GM18867 (cell line): ENCODE measurements around the gene DDTL.
"Not testable (repeated sequence)": the region's sequence is repeated elsewhere in the genome, so short reads cannot be mapped to it uniquely, and the experiment has no call there.

ENCODE experiments used
- ATAC-seq: cut with Tn5 transposase; IDR thresholded peaks from one replicate; pipeline ENCODE4 v1.9.1; 2021; ENCODE audit warnings: mild to moderate bottlenecking, moderate library complexity; ENCODE audit not compliant: unreplicated experiment

The DDTL gene

DNA sequence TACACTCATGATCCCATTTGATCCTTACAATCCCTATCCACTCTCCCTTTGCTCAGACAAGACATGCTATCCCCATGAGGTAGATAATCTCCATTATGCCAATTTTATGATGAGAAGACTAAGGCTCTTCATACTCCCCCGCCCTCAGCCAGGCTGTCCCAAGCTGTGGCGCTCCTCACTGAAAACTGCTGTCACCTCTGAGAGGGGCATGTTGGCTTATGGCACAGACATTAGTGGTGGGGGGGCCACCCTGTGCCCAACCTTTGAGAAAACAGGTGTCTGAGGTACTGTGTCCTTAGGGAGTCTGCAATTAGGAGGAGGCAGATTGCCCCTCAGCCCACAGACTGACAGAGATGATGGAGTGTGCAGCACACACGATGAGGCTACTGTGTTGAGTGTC lies 2.4 kb downstream of the DDTL start:
- no peak for ATAC-seq

DNA sequence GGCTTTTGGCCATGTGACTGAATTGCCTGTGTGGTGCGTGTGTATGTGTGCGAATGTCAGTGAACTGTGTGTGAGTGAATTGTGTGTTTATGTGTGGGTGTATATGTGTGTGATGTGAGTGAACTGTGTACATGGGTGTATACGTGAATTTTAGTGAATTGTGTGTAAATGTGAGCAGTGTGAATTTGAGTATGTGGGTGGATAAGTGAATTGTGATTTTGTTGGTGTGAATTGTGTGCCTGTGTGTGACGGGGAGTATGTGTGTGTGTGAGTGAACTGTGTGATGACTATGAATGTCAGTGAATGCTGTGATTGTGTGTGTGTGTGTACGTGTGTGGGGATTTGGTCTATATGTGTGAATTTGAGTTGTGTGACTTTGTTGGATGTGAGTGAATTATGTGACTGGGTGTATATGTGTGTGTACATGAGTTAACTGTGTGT lies 3.5 kb downstream of the DDTL start:
- no peak for ATAC-seq

DNA sequence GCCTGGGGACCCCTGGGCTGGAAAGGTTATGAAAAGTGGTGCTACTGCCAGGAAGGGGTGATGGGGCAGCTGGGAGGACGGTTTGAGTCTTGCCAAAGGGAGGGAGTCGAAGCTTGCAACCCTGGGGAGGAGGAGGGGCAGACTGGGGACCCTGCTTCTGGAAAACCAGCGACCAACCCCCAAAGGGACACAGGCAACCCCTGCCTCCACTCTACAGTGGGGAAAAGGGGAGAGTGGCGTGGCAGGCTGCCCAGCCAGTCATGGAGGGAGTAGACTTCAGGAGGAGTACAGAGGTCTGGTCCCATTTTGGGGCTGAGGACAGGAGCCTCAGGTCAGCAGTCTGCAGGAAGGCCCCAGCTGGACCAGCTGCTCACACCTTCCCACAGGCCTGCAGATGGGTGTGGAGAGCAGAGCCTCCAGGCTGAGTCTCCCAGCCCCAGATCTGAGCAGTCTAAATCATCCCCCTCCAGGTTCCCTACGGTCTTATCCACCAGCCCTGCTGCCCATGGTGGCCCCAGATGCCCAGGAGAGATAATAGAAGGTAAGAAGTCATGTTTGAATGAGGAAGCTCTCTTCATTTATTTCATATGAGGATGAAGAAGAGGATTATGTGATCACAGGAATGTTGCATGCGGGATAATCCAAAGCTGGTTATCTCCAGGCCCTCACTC lies 4.3 kb downstream of the DDTL start:
- no peak for ATAC-seq

DNA sequence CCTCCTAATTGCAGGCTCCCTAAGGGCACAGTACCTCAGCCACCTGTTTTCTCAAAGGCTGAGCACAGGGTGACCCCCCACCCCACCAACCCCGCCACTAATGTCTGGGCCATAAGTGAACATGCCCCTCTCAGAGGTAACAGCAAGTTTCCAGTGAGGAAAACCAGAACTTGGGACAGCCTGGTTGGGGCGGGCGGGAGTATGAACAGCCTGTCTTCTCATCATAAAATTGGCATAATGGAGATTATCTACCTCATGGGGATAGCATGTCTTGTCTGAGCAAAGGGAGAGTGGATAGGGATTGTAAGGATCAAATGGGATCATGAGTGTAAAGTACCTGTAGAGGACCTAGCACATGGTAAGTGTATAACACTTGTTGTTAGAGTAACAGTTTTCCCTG lies 5.2 kb downstream of the DDTL start:
- not testable (repeated sequence) for ATAC-seq

DNA sequence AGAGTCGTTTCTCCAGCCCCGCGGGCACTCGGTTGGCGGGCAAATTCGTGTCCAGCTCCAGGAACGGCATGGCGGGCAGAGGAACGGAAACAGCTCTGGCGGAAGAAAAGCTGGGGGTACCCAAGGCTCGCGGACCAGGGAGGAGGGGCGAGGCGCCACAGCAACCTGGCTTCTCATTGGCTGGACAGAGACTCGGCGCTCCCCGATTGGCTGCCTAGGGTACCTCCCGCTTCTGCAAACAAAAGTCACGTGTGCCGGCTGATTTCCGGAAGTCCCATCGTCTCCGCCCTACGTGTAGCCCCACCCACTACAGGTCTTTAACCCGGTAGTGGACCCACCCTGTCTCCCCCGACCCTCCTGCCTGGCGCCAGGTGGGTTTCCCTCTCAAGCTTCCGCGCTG lies 7.7 kb downstream of the DDTL start, which contains the start of gene DDT:
DDT (minus strand) TSS at position 97 of the 400 bp plus-strand sequence; CDS start at position 70, 27 bp downstream.
- ATAC-seq = peak; percentile 90

DNA sequence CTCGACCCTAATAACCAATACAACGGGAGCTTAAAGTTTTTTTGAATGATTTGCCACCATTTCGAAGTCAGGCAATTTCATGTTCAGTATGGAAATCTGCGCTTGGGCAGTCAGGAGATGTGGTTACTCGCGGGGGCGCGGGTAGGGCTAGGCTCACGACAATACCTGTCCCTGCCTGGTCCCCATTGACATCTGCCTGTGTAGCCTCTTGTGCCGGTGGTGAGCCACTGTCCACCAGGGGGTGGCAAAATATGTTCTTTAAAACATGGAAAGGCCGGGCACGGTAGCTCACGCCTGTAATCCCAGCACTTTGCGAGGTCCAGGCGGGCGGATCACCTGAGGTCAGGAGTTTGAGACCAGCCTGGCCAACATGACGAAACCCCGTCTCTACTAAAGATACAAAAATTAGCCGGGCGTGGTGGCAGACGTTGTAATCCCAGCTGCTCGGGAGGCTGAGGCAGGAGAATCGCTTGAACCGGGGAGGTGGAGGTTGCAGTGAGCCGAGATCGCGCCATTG lies 8.2 kb downstream of the DDTL start:
- ATAC-seq = peak; percentile 21

DNA sequence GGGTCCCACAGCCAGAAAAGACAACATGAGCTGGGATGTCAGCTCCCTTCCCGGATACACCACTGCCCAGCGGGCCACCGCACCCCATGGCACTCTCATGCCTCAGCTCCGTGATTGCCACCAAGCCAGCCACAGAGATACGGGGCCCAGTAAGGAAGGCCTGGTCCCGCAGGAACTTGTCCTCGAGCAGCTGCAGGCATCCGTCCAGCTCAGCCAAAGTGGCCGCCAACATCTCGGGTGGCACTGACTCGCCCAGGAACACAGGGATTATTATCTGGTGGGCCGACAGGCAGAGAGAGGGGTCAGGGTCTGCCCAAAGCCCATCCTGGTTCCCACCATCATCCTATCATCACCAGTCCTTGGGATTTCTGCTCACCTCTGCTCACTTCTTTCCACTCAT lies 10.6 kb downstream of the DDTL start:
- ATAC-seq = not testable (repeated sequence)

DNA sequence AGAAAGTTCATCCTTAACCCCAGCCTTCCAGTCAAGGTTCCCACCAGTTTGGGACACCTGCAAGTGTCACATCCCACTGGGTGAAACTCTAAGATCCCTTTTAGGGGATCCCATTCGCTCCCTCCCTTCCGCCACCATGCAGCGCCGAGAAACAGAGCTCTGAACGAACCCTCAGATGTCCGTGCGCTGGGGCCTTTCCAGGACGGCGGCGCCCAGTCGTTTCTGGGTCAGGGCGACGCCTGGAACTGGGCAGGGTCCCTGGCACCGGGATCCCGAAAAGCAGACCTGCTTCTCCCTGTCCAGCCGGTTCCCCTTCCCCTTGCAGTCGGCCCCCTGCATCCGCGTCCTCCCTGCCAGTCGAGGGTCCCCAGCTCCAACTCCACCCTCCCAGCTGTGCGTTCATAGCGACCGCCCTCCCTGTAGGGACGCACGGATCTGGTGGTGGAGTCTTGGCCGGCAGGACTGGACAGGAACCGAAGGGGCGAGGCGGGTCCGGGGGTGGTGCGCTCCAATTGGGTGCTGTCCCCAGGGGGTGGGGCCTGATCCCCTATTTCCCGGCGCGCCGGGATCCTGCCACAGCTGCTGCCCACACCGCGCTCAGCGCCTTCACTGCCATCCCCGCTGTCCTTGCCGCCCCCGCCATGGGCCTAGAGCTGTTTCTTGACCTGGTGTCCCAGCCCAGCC lies 13.0 kb downstream of the DDTL start, which contains the start of gene GSTT2:
GSTT2 (plus strand) TSS at position 578 of the 684 bp plus-strand sequence.
- ATAC-seq = not testable (repeated sequence)

DNA sequence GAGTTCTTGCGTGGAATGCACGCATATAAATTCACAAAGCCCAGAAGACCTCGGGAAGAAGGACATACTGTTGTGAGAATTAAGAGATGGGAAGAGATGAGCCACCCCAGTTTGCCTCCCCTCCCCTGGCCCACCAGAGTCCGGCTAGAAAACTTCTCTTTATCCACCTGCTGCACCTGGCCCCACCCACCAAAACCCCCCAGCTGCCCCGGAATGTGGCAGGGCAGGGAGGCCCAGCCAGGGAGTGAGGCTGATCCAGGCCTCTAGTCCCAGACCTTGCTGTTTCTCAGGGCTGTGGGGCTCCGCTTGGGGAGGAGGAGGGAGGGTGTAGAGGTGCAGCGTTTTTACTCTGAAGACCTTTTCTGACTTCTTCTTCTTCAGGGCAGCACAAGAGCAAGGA lies 13.9 kb downstream of the DDTL start:
- not testable (repeated sequence) for ATAC-seq

DNA sequence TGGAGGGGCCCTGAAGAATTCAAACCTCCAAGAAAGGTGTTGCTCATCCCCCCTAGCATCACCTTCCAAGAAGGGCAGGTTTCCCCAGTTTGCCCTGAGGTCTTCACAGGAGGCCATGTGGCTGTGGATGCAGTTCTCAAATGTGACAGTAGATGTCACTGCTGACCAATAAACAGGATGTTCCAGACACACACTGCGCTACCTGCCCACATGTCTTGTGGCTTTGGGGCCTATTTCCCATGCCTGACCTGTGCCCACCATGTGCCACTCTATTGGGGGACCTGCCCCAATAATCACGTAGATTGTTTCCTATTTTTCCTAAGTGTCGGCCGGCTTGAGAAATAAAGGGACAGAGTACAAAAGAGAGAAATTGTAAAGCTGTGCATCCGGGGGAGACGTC lies 17.7 kb downstream of the DDTL start:
- ATAC-seq = no peak

DNA sequence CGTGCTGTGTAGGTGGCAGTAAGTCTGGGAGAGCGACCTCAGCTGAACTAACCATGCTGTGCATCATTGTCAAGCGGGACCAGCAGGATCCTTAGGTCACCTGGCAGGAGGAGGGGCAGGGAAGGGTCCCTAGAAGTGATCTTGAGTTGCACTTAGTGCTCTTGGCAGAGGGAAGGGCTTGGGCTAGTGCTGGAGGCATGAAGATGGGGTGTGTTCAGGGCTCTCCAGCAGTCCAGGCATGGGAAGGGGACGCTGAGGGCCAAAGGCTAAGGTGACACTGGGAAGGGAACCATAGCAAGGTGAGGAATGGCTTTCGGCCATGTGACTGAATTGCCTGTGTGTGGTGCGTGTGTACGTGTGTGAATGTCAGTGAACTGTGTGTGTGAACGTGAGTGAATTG lies 19.4 kb downstream of the DDTL start:
- ATAC-seq = not testable (repeated sequence)

DNA sequence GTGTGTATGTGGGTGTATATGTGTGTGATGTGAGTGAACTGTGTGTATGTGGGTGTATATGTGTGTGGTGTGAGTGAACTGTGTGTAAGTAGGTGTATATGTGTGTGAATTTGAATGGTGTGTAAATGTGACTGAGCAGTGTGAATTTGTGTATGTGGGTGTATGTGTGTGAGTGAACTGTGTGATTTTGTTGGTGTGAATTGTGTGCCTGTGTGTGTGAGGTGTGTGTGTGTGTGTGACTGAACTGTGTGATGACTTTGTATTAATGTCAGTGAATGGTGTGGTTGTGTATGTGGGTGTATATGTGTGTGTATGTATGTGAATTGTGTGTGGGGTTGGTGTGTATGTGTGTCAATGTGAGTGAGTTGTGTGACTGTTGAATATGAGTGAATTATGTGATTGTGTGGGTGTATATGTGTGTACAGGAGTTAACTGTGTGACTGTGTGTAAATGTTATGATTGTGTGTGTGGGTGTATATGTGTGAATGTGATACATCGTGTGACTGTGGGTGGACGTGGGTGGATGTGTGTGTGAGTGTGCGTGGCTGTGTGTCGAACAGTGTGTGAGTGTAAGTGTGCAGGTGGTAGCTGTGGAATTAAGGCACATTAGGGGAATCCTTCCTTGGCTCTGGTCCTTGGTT lies 20.0 kb downstream of the DDTL start:
- ATAC-seq = not testable (repeated sequence)

DNA sequence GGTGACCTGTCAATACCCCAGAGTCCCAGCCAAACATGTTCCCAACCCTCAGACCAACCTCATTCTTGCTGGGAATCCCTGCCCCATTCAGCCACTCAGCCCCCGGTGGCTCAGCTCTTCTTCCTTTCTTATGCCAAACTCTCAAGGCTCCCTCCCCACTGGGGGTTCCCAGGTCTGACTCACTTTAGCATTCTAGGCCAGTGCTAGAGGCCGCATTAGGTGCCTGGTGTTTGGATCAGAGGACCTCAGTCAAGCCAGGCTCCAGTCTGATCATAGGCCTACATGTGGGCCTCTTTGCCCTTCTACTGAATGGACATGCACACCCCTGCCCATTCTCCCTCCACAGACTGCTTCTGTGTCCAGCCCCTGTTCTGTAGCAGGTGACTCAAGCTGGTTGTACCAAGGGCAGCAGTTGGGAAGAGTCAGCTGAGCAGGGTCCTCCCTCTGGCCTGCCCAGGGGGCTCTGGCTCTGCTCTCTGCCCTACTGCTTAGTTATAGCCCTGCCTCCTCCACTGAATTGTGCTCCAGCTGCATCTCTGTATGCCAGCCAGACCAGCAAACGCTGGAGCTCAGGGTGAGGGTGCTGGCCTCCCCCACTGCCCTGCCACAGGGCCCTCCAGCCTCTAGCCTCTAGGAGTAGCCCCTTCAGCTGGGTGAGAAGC lies 23.0 kb downstream of the DDTL start:
- not testable (repeated sequence) for ATAC-seq

DNA sequence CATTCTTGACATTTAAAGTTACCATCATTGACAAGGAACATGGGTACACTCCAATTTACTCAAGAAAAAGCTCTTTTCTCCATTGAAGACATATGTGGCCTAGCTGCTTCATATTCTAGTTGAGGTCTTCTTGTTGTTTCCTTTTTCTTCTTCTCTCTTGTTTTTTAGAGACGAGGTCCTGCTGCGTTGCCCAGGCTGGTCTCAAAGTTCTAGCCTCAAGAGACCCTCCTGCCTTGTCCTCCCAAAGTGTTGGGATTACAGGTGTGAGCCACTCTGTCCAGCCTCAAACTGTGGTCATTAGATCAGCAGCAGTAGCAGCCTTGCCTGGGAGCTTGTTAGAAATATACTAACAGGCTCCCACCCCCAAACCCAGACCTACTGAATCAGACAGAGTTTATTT lies 26.4 kb downstream of the DDTL start:
- ATAC-seq = not testable (repeated sequence)

DNA sequence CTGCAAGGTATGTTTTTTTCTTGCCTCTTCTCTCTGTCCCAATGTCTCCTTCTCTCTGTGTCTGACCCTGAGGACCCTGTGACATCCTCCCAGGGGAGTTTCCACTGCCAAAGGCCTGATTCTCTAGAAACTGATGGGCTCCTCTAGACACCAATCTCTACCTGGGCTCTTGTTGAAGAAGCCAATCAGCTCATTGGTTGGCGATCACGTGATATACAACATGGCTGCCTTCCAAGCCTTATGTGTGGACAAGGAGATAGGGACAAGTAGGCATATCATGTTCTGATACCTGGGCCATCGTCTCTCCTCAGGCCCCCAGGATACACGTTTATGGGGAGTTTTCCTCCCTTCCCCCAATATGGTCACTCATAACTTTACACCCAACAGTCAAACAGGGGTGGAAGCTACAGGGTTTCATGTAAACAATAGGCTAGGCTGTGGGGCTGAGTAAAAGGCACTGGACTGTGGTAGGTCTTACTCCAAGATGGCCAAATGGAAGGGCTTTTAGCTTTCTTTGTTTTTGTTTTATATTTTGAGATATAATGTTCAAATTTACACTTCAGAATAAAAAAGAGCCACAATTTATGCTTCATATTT lies 27.0 kb downstream of the DDTL start:
- ATAC-seq = not testable (repeated sequence)

DNA sequence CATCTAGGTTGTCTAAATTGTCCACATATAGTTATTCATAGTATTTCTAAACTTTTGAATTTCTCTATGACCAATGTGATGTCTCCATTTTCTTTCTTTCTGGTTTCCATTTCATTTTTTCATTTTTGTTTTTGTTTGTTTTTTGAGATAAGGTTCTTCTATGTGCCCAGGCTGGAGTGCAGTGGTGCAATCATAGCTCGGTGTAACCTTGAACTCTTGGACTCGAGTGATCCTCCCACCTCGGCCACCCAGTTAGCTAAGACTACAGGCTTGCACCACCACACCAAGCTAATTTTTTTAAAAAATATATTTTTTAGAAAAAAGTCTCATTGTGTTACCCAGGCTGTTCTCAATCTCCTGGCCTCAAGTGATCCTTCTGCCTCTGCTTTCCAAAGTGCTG lies 30.4 kb downstream of the DDTL start:
- no peak for ATAC-seq

DNA sequence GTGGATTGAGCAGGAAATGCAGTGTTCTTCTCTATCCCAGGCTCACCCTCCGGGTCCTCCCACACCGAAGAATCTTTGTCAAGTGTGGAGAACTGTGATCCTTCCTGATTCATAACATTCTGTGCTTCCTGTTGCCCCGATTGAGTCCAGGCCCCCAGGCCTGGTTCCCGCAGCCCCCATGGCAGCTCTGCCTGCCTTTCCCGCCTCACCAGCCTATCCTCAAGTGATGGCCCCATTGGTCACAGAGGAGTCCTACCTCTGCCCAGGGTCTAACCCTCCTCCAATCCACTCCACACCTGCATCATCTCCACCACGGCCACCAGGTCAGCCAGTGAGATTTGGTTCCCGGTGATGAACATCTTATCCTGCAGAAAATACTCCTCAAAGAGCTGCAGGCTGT lies 33.1 kb downstream of the DDTL start:
- ATAC-seq = not testable (repeated sequence)

DNA sequence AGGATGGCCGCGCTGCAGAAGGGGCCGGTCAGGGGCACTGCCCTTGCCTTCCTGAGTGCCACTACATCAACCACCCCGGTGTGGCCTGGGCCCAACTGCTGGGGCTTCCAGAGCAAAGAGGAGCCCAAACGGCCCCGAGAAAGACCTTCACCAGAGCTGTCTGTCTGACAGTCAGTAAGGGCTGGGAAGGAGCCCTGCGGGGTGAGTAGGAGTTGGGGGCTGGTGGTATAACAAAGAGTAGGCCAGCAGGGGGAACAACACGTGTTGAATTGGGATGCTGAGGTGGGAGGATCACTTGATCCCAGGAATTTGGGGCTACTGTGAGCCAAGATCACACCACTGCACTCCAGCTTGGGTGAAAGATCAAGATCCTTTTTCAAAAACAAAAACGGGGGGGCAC lies 34.6 kb downstream of the DDTL start:
- no peak for ATAC-seq

DNA sequence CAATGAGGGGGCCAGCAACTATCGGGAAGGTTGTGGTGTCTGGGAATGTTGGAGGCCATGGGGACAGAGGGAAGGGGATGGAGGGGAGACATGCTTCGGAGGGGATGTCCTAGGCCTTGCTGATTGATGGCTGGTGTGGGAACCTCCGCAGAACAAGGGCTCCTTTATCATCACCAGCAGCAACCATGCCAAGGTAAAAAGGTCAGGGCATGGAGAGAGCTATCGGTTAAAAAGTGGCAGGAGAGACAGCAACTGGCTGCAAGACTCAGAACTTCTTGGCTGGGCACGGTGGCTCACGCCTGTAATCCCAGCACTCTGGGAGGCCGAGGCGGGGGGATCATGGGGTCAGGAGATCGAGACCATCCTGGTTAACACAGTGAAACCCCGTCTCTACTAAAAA lies 35.6 kb downstream of the DDTL start:
- no peak for ATAC-seq

DNA sequence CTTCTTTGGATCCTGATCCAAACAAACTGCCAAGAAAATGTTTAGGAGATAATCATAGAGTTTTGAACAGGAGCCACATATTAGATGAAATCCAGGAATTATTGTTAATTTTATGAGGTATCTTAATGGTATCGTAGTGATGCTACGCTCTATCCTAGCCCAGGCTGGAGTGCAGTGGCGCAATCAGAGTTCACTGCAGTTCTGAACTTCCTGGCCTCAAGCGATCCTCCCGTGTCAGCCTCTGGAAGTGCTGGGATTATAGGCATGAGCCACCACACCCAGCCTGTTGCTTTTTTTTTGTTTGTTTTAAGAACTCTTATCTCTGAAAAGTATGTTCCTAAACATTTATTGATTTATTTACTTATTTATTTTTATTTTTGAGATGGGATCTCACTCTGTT lies 36.2 kb downstream of the DDTL start:
- ATAC-seq = no peak

DNA sequence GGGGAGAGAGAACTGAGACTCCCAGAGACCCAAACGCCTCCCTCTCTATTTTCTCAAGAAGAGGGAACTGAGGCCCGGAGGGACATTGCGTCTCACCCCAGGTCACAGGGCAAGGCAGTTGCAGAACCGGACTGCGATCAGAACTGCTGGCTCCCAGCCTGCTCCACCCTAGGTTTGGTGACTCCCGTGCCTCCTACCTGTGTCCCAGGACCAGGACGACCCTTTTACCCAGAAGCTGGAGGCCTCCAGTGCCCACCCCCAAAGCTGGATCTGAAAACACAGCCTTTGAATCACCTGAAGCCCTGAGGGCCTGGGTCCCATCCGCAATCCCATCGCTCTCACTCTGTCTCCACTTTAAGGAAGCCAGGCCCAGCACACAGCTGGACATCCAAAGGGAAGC lies 37.2 kb downstream of the DDTL start:
- ATAC-seq = no peak
